NCI-H748 (cell line): ENCODE results near the gene MICAL3.
"Not testable (repeated sequence)": the region's sequence is repeated elsewhere in the genome, so short reads cannot be mapped to it uniquely, and the experiment has no call there.

Experiments used
- DNase-seq: peaks from one replicate; lab custom pipeline; 2025; ENCODE audit not compliant: unreplicated experiment; lab: John Stamatoyannopoulos, UW

The MICAL3 gene

DNA sequence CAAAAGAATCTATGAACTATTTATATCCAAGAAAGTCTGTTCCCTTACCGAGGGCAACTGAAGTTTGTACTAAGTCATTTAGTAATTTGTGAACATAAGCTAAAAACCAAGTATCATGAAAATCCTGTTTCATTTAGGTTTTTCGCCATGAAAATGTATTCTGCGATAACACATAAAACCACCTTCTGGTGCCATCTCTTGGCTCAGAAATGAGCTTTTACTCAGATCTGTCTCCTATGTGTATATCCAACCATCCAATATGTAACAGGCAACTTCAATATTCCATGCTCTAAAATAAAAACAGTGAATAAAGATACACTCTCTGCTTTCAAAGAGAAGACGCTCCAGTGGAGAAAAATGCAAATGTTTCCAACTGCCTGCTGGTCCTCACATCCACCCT lies 132.0 kb downstream of the MICAL3 start:
- no peak for DNase-seq

GRCh38 chr22:17891481-17892167 lies 132.7 kb downstream of the MICAL3 start:
- DNase-seq: peak; percentile 23

- DNase-seq: no peak
Observed at GRCh38 chr22:17890892-17891291, 133.5 kb downstream of the MICAL3 start.

- no peak for DNase-seq
Observed at GRCh38 chr22:17890245-17890671, 134.1 kb downstream of the MICAL3 start.

DNA sequence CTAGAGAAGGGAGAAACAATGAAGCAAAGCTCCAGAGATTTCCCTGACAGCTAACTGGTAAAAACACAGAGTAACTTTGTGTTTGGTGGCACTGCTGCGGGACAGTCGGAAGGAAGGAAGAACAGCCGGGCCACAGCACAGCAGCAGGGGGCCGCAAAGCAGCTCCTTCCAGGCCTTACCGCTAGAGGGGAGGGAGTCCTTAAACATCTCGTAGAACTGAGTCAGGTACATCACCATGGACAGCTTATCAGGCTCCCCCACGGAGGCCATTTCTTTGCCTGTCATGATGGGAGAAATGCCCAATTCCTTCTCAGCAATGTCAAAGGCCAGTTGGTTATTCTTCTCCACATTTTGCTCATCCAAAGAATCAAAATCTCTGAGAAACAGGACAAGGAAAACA lies 135.5 kb downstream of the MICAL3 start:
- DNase-seq: no peak

DNA sequence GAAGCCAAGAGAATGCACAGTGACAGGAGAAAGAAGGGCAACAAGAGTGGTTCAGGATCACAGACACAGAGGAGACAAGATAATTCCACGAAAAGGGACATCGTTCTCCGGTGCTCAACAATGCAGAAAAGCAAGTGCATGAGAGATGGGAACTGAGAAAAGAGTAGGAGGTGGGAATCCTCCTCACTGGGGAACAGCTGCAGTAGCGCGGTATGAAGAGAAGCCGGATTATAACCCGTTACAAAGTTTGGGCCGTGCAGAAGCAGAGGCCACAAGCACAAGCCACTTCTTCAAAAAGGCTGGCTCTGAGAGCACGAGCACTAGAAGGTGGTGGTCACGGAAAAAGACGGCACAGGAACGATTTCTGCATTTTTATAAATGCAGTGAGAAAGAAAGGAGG lies 135.9 kb downstream of the MICAL3 start:
- DNase-seq: no peak

- DNase-seq: no peak
Observed at GRCh38 chr22:17884893-17885292, 139.5 kb downstream of the MICAL3 start.

GRCh38 chr22:17884084-17884483 lies 140.3 kb downstream of the MICAL3 start:
- no peak for DNase-seq

DNA sequence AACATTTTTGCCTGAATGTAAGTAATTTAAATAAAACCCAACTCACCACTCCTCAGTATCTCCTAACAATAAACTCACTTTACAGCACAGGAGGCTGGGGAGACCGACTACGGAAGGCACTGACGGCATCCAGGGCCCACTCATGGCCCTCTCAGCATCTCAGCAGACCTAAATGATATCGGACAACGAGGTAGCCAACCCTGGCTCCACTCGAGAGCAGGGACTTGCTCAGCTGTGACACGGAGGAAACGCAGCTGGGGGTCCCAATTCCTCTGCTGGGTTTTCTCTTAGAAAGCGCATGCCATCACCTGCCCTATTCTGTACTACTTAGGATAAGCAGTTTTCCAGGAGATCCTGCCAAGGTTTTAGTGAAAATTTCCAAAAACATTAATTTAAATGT lies 141.0 kb downstream of the MICAL3 start:
- DNase-seq: no peak

GRCh38 chr22:17882727-17883126 lies 141.6 kb downstream of the MICAL3 start:
- no peak for DNase-seq

- no peak for DNase-seq
Observed at GRCh38 chr22:17882162-17882561, 142.2 kb downstream of the MICAL3 start.

GRCh38 chr22:17881366-17881765 lies 143.0 kb downstream of the MICAL3 start:
- DNase-seq: no peak

DNA sequence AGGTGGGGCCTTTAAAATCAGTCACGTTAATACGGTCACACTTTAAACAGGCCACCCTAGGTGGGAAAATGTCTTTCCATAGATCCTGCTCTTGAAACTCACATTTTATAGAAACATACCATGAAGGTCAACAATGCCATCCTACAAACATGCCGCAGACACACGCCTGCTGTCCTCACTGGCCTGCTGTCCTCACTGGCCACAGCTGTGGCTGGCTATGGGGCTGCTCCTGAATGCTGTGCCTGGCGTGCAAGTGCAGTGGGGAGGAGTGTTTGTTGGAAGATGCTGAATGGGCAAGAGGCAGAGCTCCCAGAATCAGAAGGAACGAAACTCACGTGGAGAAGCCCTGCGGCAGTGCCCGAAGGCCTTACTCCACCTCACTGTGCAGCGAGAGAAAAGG lies 143.9 kb downstream of the MICAL3 start:
- no peak for DNase-seq

- DNase-seq: no peak
Observed at GRCh38 chr22:17880020-17880419, 144.3 kb downstream of the MICAL3 start.

DNA sequence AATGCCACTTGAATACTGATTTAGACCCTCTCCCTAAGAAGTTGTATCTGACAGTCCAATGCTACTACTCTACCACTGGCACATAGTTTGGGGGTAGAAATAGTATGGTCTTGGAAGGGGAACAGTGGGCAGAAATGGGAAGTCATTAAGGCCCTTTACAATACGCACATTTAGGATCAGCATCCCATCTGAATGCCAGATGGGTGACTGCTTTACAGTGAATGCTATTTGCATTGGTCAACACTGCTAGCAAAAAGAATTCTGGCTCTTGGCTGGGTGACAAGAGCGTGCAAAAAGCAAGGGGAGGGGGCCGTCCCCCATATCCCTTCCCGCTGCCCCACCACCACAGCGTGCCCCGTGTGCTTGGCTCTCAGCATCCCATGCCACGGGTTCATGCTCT lies 145.4 kb downstream of the MICAL3 start:
- DNase-seq: no peak

DNA sequence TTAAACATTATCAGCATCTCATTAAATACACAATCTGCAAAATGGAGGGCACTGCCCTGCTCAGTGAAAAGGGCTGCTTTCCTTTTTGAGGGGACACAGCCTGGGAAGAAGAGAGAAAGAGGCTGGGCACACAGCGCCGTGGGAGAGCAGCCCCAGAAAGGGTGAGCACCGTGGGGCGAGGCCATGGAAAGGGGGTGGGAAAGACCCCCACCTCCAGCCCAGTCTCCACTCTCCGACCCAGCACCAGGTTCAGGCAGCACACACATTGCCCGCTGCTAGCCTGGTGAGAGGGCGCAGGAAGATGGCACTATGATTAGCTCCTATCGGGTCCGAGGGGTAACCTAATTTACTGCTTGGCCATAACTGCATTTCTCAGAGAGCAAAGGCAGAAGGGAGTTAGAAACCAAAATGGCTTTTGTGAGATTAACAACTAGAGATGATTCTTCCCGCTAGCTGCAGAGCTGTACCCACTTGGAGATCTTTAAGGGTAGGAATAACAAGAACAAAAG lies 146.1 kb downstream of the MICAL3 start:
- DNase-seq: no peak

GRCh38 chr22:17876878-17877855 lies 147.2 kb downstream of the MICAL3 start:
- not testable (repeated sequence) for DNase-seq

DNA sequence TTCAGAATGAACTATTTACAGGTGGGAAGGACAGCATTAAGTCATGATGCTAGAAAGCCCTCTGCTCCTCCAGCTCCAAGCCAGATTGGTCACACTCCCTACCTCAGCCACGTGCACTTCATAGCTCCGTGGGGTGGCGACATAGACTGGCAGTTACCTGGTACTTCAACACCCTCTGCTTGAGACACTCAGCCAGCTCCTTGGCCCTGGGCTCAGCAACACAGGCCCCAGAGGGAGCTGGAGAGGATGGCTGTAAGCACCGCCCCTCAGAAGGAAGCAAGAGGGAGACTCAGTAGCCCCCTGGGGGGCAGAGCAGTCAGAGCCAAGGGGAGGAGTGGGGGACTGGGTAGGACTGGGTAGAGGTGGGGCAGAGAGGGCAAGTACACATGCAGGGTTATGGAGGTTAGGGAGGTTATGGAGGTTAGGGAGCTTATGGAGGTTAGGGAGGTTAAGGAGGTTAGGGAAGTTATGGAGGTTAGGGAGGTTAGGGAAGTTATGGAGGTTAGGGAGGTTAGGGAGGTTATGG lies 148.0 kb downstream of the MICAL3 start:
- DNase-seq: no peak

- DNase-seq: no peak
Observed at GRCh38 chr22:17875631-17876030, 148.7 kb downstream of the MICAL3 start.

DNA sequence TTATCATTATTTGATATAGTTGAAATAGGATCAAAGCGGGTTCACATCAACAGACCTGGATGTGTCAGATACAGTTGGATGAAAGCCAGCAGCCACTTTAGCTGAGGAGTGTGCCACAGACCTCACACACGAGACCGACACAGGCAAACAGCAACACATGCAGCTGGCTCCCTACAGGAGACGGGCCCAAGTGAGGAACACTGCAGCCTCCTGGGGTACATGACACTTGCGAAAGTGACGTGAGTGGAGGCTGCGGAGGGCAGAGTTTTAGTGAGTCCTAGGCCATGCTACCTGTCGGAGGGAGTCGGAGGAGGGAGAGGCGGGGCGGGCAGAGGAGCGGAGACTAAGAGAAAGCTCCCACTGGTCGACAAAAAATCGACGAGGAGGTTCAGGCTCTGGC lies 149.2 kb downstream of the MICAL3 start:
- no peak for DNase-seq

- no peak for DNase-seq
Observed at GRCh38 chr22:17874231-17874905, 150.0 kb downstream of the MICAL3 start.
